Measurements from ENCODE around the gene NXN. TPM values are rescaled to one million over a fixed set of nuclear protein-coding genes. Genes with fewer than 3 reads are reported as not detected.

Gene NXN
- total RNA-seq, 6 donors from 2014 or later = 32.4 to 63.1 (median 52.2) TPM

DNA sequence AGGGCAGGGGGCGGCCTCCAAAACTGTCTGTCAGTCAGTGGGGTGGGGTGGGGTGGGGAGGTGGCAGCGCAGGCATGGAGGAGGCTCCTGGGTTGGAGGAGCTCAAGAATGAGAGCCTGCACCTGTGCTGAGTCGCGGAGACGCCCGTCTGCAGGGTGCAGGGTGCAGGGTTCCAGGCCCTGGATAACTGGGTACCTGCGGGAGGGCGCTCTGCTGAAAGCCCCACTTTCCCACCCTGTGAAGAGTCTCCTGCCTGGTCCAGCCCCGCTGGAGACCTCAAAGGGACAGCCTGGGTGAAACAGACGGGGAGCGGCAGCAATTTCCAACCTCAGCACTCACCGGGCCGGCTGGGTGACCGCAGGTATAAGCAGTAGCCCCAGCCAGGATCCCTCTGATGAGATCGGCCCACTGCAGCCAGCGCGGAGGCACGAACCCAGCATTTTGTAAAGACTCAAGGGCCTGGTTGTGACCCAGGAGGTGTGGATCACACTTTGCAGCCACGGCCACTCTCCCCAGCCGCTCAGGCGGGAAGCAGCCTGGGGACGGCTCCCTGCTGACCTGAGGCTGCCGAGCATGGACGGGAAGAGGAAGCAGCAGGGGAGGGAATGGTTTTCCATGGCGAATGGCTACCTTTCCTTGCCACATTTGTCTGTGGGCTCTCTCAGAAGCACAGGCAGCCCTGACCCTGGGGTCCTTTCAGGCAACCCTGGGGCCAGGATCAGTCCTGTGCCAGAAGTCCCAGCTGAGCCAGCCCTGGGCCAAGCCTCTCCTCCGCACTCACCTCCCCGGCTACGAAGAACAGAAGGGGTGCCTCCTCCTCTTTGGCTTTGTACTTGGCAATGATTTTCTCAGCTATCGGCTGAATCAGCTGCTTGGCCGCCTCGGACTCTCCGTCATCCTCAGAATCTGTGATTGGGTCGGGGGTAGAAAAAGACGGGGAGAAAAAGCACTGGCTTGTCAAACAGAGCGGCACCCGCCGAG, 176.4 kb downstream of the NXN start:
- no peak overlapping the region for H3K27ac ChIP-seq
- H3K4me1 ChIP-seq = no peaks in the 10 kb centered on the region
- TF ChIP-seq, protein P1, sequence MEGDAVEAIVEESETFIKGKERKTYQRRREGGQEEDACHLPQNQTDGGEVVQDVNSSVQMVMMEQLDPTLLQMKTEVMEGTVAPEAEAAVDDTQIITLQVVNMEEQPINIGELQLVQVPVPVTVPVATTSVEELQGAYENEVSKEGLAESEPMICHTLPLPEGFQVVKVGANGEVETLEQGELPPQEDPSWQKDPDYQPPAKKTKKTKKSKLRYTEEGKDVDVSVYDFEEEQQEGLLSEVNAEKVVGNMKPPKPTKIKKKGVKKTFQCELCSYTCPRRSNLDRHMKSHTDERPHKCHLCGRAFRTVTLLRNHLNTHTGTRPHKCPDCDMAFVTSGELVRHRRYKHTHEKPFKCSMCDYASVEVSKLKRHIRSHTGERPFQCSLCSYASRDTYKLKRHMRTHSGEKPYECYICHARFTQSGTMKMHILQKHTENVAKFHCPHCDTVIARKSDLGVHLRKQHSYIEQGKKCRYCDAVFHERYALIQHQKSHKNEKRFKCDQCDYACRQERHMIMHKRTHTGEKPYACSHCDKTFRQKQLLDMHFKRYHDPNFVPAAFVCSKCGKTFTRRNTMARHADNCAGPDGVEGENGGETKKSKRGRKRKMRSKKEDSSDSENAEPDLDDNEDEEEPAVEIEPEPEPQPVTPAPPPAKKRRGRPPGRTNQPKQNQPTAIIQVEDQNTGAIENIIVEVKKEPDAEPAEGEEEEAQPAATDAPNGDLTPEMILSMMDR (IDR thresholded peaks at IDR 0.05) = no peak
- TF ChIP-seq POLR2A (IDR thresholded peaks at IDR 0.05) (no peak), EP300 (IDR thresholded peaks at IDR 0.05) (no peak), POLR2AphosphoS5 (IDR thresholded peaks at IDR 0.05) (no peak)
- 88 to 89% methylated on average over 23 to 33 of the region's 37 CpGs for WGBS, 2 donors
- peak in 1 of 2 donors; percentile 65 for DNase-seq
- peaks cover 0 to 33% (median 10%) of the 10 kb centered on the region in 4 donors for H3K36me3 ChIP-seq
- H3K9me3 ChIP-seq = no peaks in the 10 kb centered on the region
- no peak overlapping the region for H3K4me3 ChIP-seq
- no peak for ATAC-seq (ENCODE audit: low FRiP score in 2 of 2)
- no peaks in the 10 kb centered on the region for H3K27me3 ChIP-seq

DNA sequence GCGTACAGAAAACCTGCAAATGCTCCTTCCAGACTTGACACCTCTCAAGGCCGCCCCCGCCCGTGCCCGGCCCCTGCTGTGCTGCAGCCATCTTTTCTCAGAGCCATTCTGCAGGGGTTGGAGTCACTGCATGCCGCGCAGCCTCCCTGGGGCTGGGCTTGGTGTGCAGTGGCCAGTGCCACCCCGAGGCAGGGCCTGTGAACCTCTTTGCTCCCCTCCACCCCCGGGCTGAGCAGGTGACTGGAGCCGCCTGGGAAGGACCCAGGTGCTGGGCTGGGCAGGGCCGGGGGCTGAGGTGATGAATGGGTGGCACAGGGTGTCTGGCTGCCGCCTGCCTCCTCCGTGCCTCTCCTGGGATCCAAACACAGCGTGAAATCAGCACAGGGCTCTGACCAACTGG, 177.1 kb downstream of the NXN start:
- no peak for ATAC-seq (ENCODE audit: low FRiP score in 2 of 2)
- H3K36me3 ChIP-seq = peaks cover 0 to 33% (median 10%) of the 10 kb centered on the region in 4 donors
- DNase-seq = peak in 1 of 2 donors; percentile 82
- TF ChIP-seq, protein P1 (IDR thresholded peaks at IDR 0.05) = no peak
- TF ChIP-seq EP300 (IDR thresholded peaks at IDR 0.05) (no peak), POLR2A (IDR thresholded peaks at IDR 0.05) (no peak), POLR2AphosphoS5 (IDR thresholded peaks at IDR 0.05) (no peak)
- H3K27me3 ChIP-seq = no peaks in the 10 kb centered on the region
- peaks cover 0 to 3% (median 0%) of the 10 kb centered on the region in 4 donors for H3K4me1 ChIP-seq
- H3K4me3 ChIP-seq = no peak overlapping the region
- no peaks in the 10 kb centered on the region for H3K9me3 ChIP-seq
- H3K27ac ChIP-seq = no peak overlapping the region
- 96% methylated on average over 14 of the region's 14 CpGs; no CpG with 5 or more reads in 1 of the 2 donors for WGBS, 2 donors

DNA sequence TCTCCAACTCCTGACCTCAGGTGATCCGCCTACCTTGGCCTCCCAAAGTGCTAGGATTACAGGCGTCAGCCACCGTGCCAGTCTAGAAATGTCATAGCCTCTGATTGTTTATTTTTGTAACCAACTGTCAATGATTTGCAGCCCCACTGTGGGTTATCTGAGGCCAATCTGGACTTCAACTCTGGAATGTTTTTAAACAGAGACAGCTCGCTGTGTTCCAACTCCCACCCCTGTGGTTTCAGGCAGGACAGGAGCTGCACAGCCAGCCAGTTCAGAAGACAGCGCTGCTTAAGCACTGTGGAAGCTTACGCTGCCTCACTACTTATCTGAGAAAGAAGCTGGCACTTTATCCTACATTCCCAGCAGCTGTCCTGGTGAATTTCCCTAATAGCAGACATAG, 177.9 kb downstream of the NXN start:
- Histone ChIP-seq H3K36me3 (peaks cover 0 to 33% (median 10%) of the 10 kb centered on the region in 4 donors), H3K4me1 (peaks cover 0 to 4% (median 1%) of the 10 kb centered on the region in 4 donors), H3K4me3 (no peak overlapping the region), H3K27me3 (no peaks in the 10 kb centered on the region), H3K27ac (no peak overlapping the region), H3K9me3 (no peaks in the 10 kb centered on the region)
- ATAC-seq (ENCODE audit: low FRiP score in 2 of 2) = no peak
- no peak for TF ChIP-seq POLR2A (IDR thresholded peaks at IDR 0.05)
- TF ChIP-seq EP300 (IDR thresholded peaks at IDR 0.05) = no peak
- TF ChIP-seq POLR2AphosphoS5 (IDR thresholded peaks at IDR 0.05) = no peak
- TF ChIP-seq, protein P1 (IDR thresholded peaks at IDR 0.05) = no peak
- DNase-seq = no peak
- WGBS, 2 donors = 87 to 89% methylated on average over 6 of the region's 6 CpGs

DNA sequence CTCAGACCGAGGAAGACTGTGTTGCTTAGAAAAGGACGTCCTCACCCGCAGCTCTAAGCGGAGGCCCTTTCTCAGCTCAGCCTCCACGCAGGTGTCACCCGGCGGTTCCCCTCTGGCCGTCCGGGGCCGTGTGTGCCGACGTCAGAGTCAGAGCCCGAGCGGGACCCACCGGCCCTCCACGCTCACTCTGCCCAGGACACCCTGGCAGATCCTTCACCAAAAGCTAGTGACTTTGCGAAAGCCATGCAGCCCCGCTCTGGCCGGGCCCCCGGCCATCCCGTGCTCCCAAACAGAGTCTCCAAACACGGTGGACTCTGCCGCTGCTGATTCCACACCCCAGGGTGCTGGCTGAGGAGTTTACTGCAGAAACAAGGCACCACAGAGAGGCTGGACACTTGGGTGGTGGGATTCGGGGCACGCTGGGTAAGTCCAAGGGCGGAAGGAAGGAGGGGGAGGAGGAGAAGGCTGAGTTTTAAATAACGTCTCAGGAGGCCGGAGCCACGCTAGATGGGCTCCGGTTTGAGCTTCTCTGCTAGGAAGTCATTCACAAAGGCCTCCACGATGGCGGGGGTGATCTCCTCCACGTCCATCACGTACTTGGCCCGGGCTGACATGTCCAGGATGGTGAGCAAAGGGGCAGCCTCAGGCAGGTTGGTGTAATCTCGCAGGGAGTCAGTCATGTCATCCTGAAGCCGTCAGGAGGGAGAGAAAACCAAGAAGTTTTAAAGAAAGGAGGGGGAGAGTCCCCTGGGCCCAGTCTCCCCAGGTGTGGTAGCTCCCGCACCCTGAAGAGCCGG, 178.9 kb downstream of the NXN start:
- no peak for TF ChIP-seq POLR2A (IDR thresholded peaks at IDR 0.05)
- TF ChIP-seq, protein P1 (IDR thresholded peaks at IDR 0.05) = no peak
- Histone ChIP-seq H3K27me3 (no peaks in the 10 kb centered on the region), H3K4me1 (peaks cover 0 to 4% (median 1%) of the 10 kb centered on the region in 4 donors), H3K27ac (no peak overlapping the region), H3K4me3 (no peak overlapping the region), H3K36me3 (peaks cover 0 to 33% (median 10%) of the 10 kb centered on the region in 4 donors), H3K9me3 (no peaks in the 10 kb centered on the region)
- DNase-seq (peak in 1 of 2 donors; percentile 83), ATAC-seq (ENCODE audit: low FRiP score in 2 of 2) (no peak)
- WGBS, 2 donors = 85 to 88% methylated on average over 29 to 39 of the region's 39 CpGs

Data from upper lobe of left lung (tissue), 6 donors.